OCI-LY1 (cell line): Measurements from ENCODE around the gene CHD5.

ENCODE experiments used
- H2AFZ ChIP-seq: fragments of 200-600 bp; sonication (generic), shearing (Covaris generic); 2 replicates; pipeline ENCODE4 v1.6.0; 2014; ENCODE audit warnings: antibody characterized with exemption, mild to moderate bottlenecking, low read length
- H3F3A ChIP-seq: fragments of 200-600 bp; sonication (generic), shearing (Covaris generic); 2 replicates; pipeline ENCODE4 v1.6.0; 2014; ENCODE audit warnings: mild to moderate bottlenecking, antibody characterized with exemption, low read length, moderate library complexity; ENCODE audit not compliant: insufficient read depth
- H3K27ac ChIP-seq: fragments of 200-600 bp; sonication (generic); 2 replicates; pipeline ENCODE4 v1.5.1; 2014; ENCODE audit warnings: low read length, mixed run types, mild to moderate bottlenecking, low read depth; ENCODE audit not compliant: poor library complexity, severe bottlenecking
- H3K27me3 ChIP-seq: fragments of 200-600 bp; sonication (generic); 2 replicates; pipeline ENCODE4 v1.6.0; 2014; ENCODE audit warnings: antibody characterized with exemption, mild to moderate bottlenecking, low read length, moderate library complexity; ENCODE audit not compliant: insufficient read depth
- H3K36me3 ChIP-seq: fragments of 200-600 bp; sonication (generic); 2 replicates; pipeline ENCODE4 v1.6.1; 2014; ENCODE audit warnings: mild to moderate bottlenecking, antibody characterized with exemption, low read length, moderate library complexity, mixed read lengths; ENCODE audit not compliant: insufficient read depth
- H3K4me1 ChIP-seq: fragments of 200-600 bp; sonication (generic); 2 replicates; pipeline ENCODE4 v1.5.1; 2014; ENCODE audit warnings: mild to moderate bottlenecking, low read length, moderate library complexity; ENCODE audit not compliant: insufficient read depth, severe bottlenecking
- H3K4me2 ChIP-seq: fragments of 200-600 bp; sonication (generic), shearing (Covaris generic); 2 replicates; pipeline ENCODE4 v1.6.1; 2014; ENCODE audit warnings: low read length
- H3K4me3 ChIP-seq: fragments of 200-600 bp; sonication (generic); 2 replicates; pipeline ENCODE4 v1.5.1; 2014; ENCODE audit warnings: low read length, low read depth, mild to moderate bottlenecking, mixed read lengths; ENCODE audit not compliant: poor library complexity, severe bottlenecking
- H3K79me2 ChIP-seq: fragments of 200-600 bp; shearing (Covaris generic); 2 replicates; pipeline ENCODE4 v1.6.1; 2016; ENCODE audit warnings: mixed run types, low read length, mixed read lengths; ENCODE audit not compliant: insufficient read depth
- H3K9ac ChIP-seq: fragments of 200-600 bp; sonication (generic), shearing (Covaris generic); 2 replicates; pipeline ENCODE4 v1.6.1; 2014; ENCODE audit warnings: mild to moderate bottlenecking, low read length, mixed read lengths
- H3K9me2 ChIP-seq: fragments of 200-600 bp; sonication (generic), shearing (Covaris generic); 2 replicates; pipeline ENCODE4 v1.6.1; 2014; ENCODE audit warnings: low read depth, mild to moderate bottlenecking, low read length, mixed read lengths
- H3K9me3 ChIP-seq: fragments of 200-600 bp; shearing (Covaris generic); 2 replicates; pipeline ENCODE4 v1.6.1; 2014; ENCODE audit warnings: low read length, mixed read lengths
- H4K20me1 ChIP-seq: fragments of 200-600 bp; sonication (generic), shearing (Covaris generic); 2 replicates; pipeline ENCODE4 v1.6.0; 2016; ENCODE audit warnings: mild to moderate bottlenecking, low read length; ENCODE audit not compliant: insufficient read depth
- CTCF ChIP-seq: fragments of 200-600 bp; sonication (generic), shearing (Covaris generic); IDR thresholded peaks from 2 replicates; pipeline ENCODE4 v1.5.1; 2017; ENCODE audit warnings: mild to moderate bottlenecking, antibody characterized with exemption, low read length, moderate library complexity, mixed read lengths
- EZH2 ChIP-seq: fragments of 200-600 bp; sonication (generic), shearing (Covaris generic); IDR thresholded peaks from 2 replicates; pipeline ENCODE4 v1.8.0; 2017; ENCODE audit warnings: borderline replicate concordance, mixed run types, mild to moderate bottlenecking, antibody characterized with exemption, low read length, moderate library complexity, mixed read lengths

CHD5 gene

GRCh38 chr1:6188466-6188865, 8.3 kb upstream of the CHD5 start:
- peaks cover 88% of the 10 kb centered on the region for H3K36me3 ChIP-seq
- no peak overlapping the region for H3K4me3 ChIP-seq
- no peak overlapping the region for H3K4me2 ChIP-seq
- H3F3A ChIP-seq: no peaks in the 10 kb centered on the region
- no peaks in the 10 kb centered on the region for H3K4me1 ChIP-seq
- no peak overlapping the region for H3K27ac ChIP-seq
- no peak overlapping the region for H3K9ac ChIP-seq
- no peaks in the 10 kb centered on the region for H3K79me2 ChIP-seq
- H4K20me1 ChIP-seq: no peaks in the 10 kb centered on the region
- no peaks in the 10 kb centered on the region for H3K27me3 ChIP-seq
- H3K9me2 ChIP-seq: no peaks in the 10 kb centered on the region
- H2AFZ ChIP-seq: no peak overlapping the region
- no peak for TF ChIP-seq CTCF
- no peak for TF ChIP-seq EZH2
- no peaks in the 10 kb centered on the region for H3K9me3 ChIP-seq

GRCh38 chr1:6185635-6186382, 5.7 kb upstream of the CHD5 start:
- Histone ChIP-seq H3K9ac (no peak overlapping the region), H3K9me3 (no peaks in the 10 kb centered on the region), H3K79me2 (no peaks in the 10 kb centered on the region), H3K36me3 (peaks cover 65% of the 10 kb centered on the region), H3K4me2 (no peak overlapping the region), H3K27ac (no peak overlapping the region), H3K4me3 (no peak overlapping the region), H3K27me3 (no peaks in the 10 kb centered on the region; the same call in 1 of the 2 replicates), H2AFZ (no peak overlapping the region), H3K4me1 (no peaks in the 10 kb centered on the region), H3F3A (no peaks in the 10 kb centered on the region), H4K20me1 (no peaks in the 10 kb centered on the region), H3K9me2 (no peaks in the 10 kb centered on the region)
- no peak for TF ChIP-seq EZH2
- TF ChIP-seq CTCF: peak; percentile 66

DNA sequence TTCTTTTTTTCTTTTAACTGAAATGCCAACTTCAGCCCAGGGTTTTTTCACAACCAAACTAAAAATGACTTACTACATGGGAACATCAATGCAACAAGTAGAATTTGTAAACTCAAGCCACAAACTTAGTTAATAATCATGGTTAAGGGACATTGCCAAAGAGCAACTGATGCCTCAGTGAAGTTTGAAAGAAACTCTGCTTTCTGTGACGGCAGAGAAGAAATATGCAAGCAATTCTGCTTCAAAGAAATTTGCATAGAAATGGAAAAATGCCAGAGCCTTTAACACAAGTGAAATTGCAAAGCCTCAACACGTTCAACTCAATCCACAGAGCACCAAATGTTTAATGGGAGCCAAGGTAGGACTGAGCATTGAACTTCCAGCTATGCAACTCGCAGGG, 5.0 kb upstream of the CHD5 start:
- no peaks in the 10 kb centered on the region for H3K9me2 ChIP-seq
- peaks cover 59% of the 10 kb centered on the region for H3K36me3 ChIP-seq
- H4K20me1 ChIP-seq: no peaks in the 10 kb centered on the region
- no peaks in the 10 kb centered on the region for H3K79me2 ChIP-seq
- no peaks in the 10 kb centered on the region for H3K9me3 ChIP-seq
- H3K4me3 ChIP-seq: no peak overlapping the region
- no peaks in the 10 kb centered on the region; the same call in 1 of the 2 replicates for H3K27me3 ChIP-seq
- H2AFZ ChIP-seq: no peak overlapping the region
- H3K9ac ChIP-seq: no peak overlapping the region
- no peak for TF ChIP-seq CTCF
- TF ChIP-seq EZH2: no peak
- H3K4me2 ChIP-seq: no peak overlapping the region
- no peak overlapping the region for H3K27ac ChIP-seq
- H3K4me1 ChIP-seq: no peaks in the 10 kb centered on the region
- no peaks in the 10 kb centered on the region for H3F3A ChIP-seq
